ENCODE data around the gene ARL8B. TPM values are rescaled to one million over a fixed set of nuclear protein-coding genes. Genes with fewer than 3 reads are reported as not detected.

ARL8B gene
- total and polyA plus RNA-seq, 2 experiments from 2014 or later = 26.4 to 41.1 TPM

GRCh38 chr3:5213574-5213966 lies 91.5 kb downstream of the ARL8B start:
- no peaks in the 10 kb centered on the region for H3K27me3 ChIP-seq
- no peak overlapping the region for H3K4me3 ChIP-seq
- TF ChIP-seq CTCF (IDR thresholded peaks at IDR 0.05; ENCODE audit: low read depth, low read length) = no peak
- no peaks in the 10 kb centered on the region for H3K9me3 ChIP-seq (ENCODE audit: low read depth)
- no peak overlapping the region for H3K27ac ChIP-seq
- peaks cover 50% of the 10 kb centered on the region for H3K36me3 ChIP-seq
- no peaks in the 10 kb centered on the region for H3K4me1 ChIP-seq (ENCODE audit: low read depth)
- no peak for DNase-seq (ENCODE audit: low read depth in 1 of 2, low spot score in 1 of 2)

- no peak for DNase-seq (ENCODE audit: low read depth in 1 of 2, low spot score in 1 of 2)
- peaks cover 48% of the 10 kb centered on the region for H3K36me3 ChIP-seq
These were observed 92.3 kb downstream of the ARL8B start for GRCh38 chr3:5214352-5214751.

GRCh38 chr3:5217824-5218595 lies 95.9 kb downstream of the ARL8B start:
- Histone ChIP-seq H3K27me3 (no peaks in the 10 kb centered on the region), H3K36me3 (peaks cover 21% of the 10 kb centered on the region), H3K9me3 (ENCODE audit: low read depth) (no peaks in the 10 kb centered on the region), H3K4me3 (no peak overlapping the region), H3K27ac (no peak overlapping the region), H3K4me1 (ENCODE audit: low read depth) (no peaks in the 10 kb centered on the region)
- no peak for TF ChIP-seq CTCF (IDR thresholded peaks at IDR 0.05; ENCODE audit: low read depth, low read length)
- DNase-seq (ENCODE audit: low read depth in 1 of 2, low spot score in 1 of 2) = peak; percentile 39 to 77

More at GRCh38 chr3:5214352-5214751, 92.3 kb downstream of the ARL8B start:
- H3K27me3 ChIP-seq = no peaks in the 10 kb centered on the region
- H3K4me1 ChIP-seq (ENCODE audit: low read depth) = no peaks in the 10 kb centered on the region
- H3K4me3 ChIP-seq = no peak overlapping the region
- no peaks in the 10 kb centered on the region for H3K9me3 ChIP-seq (ENCODE audit: low read depth)
- no peak for TF ChIP-seq CTCF (IDR thresholded peaks at IDR 0.05; ENCODE audit: low read depth, low read length)
- no peak overlapping the region for H3K27ac ChIP-seq

- Histone ChIP-seq H3K4me1 (ENCODE audit: low read depth) (no peaks in the 10 kb centered on the region), H3K27me3 (no peaks in the 10 kb centered on the region), H3K36me3 (peaks cover 16% of the 10 kb centered on the region), H3K4me3 (no peak overlapping the region), H3K9me3 (ENCODE audit: low read depth) (no peaks in the 10 kb centered on the region), H3K27ac (no peak overlapping the region)
- DNase-seq (ENCODE audit: low read depth in 1 of 2, low spot score in 1 of 2) = no peak
- no peak for TF ChIP-seq CTCF (IDR thresholded peaks at IDR 0.05; ENCODE audit: low read depth, low read length)
These were observed 96.7 kb downstream of the ARL8B start for GRCh38 chr3:5218815-5219214.

GRCh38 chr3:5219216-5219615 lies 97.1 kb downstream of the ARL8B start:
- no peak for TF ChIP-seq CTCF (IDR thresholded peaks at IDR 0.05; ENCODE audit: low read depth, low read length)
- H3K27me3 ChIP-seq = no peaks in the 10 kb centered on the region
- no peak for DNase-seq (ENCODE audit: low read depth in 1 of 2, low spot score in 1 of 2)
- no peaks in the 10 kb centered on the region for H3K4me1 ChIP-seq (ENCODE audit: low read depth)
- no peak overlapping the region for H3K27ac ChIP-seq
- H3K4me3 ChIP-seq = no peak overlapping the region
- no peaks in the 10 kb centered on the region for H3K9me3 ChIP-seq (ENCODE audit: low read depth)
- peaks cover 15% of the 10 kb centered on the region for H3K36me3 ChIP-seq

Measured in cardiac muscle cell (in vitro differentiated cells and primary cell).